Adrenal gland (tissue), 5 donors: Measurements from ENCODE around the gene TMED4.

Experiments
- POLR2A ChIP-seq, 2 donors: fragments of 450-650 bp; IDR thresholded peaks; one replicate each; pipeline ENCODE4 v1.6.1; 2017; ENCODE audit warnings: antibody characterized with exemption in 2 of 2, mild to moderate bottlenecking in 2 of 2, moderate library complexity in 1 of 2
- TF ChIP-seq, protein P1 (sequence below), 6 experiments: fragments of 450-650 bp in 4 of 6; fragments of 200-600 bp in 2 of 6; sonication (generic) in 1 of 6; IDR thresholded peaks; 1 replicate in 5 of 6; 2 replicates in 1 of 6; pipeline versions ENCODE4 v1.5.1 to v1.8.0; 2016 to 2021; ENCODE audit warnings: antibody characterized with exemption in 6 of 6, mild to moderate bottlenecking in 2 of 6, moderate library complexity in 1 of 6
- donor health status: DM: no; HTN: no; CAD: no.

DNA sequence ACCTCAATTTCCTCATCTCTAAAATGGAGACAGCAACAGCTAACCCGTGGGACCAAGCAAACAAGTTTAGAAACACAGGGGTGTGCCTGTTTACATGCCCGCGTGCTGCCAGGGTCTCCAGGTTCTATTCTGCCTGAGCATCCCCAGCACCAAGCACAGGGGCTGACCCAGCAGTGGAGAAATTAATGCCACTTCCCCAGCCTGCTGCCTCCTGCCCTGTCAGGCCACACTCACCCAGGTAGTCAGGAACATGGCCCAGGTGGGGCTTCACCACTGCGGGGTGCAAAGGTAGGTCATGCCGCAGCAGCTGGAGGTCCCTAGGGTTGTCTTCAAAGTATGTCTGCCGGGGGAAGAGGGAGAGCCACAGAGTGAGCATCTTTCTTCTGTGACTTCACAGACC lies 14.1 kb downstream of the TMED4 start:
- TF ChIP-seq, protein P1, sequence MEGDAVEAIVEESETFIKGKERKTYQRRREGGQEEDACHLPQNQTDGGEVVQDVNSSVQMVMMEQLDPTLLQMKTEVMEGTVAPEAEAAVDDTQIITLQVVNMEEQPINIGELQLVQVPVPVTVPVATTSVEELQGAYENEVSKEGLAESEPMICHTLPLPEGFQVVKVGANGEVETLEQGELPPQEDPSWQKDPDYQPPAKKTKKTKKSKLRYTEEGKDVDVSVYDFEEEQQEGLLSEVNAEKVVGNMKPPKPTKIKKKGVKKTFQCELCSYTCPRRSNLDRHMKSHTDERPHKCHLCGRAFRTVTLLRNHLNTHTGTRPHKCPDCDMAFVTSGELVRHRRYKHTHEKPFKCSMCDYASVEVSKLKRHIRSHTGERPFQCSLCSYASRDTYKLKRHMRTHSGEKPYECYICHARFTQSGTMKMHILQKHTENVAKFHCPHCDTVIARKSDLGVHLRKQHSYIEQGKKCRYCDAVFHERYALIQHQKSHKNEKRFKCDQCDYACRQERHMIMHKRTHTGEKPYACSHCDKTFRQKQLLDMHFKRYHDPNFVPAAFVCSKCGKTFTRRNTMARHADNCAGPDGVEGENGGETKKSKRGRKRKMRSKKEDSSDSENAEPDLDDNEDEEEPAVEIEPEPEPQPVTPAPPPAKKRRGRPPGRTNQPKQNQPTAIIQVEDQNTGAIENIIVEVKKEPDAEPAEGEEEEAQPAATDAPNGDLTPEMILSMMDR (IDR thresholded peaks at IDR 0.05): no peak
- no peak for TF ChIP-seq POLR2A (IDR thresholded peaks at IDR 0.05)
